Measurements from ENCODE around the gene CDK10. TPM values are rescaled to one million over a fixed set of nuclear protein-coding genes. Genes with fewer than 3 reads are reported as not detected.

The CDK10 gene
- total and polyA plus RNA-seq, 10 of the 15 experiments (the other 5 are each of a cell fraction or from before 2014, with no cell fraction given), result 1.5 to 58.7 (median 36.0) TPM

DNA sequence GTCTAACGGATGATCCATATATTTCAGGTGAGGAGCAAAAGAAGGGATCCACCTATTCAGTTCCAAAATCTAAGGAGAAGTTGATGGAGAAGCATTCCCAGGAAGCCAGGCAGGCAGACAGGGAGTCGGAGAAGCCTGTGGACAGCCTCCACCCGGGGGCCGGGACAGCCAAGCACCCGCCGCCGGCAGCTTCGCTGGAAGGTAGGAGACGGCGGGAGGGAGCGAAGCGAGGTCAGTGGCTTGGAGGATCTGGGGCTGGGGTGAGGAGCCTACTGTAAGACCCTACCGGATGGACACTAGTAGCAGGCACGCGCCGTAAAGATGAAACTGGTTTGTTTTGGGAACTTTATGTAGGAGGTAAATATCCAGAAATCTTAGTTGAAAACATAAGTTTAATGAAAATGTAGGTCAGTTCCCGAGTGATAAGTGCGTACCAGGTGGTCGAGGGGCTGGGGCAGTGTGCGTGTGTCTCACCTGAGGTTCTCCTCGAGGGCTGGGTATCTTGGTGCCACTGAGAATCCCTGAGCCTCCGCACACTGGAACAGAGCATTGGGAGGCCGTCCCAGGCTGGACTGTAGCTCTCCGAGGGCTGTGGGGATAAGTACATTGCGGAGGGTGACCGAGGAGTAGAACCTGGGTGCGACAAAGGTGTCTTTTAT lies 28.1 kb upstream of the CDK10 start:
- POLR2A ChIA-PET, result no interaction called here
- no peak for FAIRE-seq
- WGBS (ENCODE audit: insufficient coverage, insufficient replicate concordance, low lambda C conversion rate, missing lambda C conversion rate), result 15% methylated on average over 27 of the region's 27 CpGs

More for the DNA sequence above, 28.1 kb upstream of the CDK10 start:
- ChIA-PET CTCF (interaction anchor here (1.0 to 1.8 kb wide), 3 partner anchors 39 to 42 kb away, joined by 3 to 11 read pairs (median 4); no protein-coding TSS in a partner anchor), RAD21 (ENCODE audit: unreplicated experiment) (interaction anchor here (0.7 to 1.1 kb wide), 3 partner anchors 25 to 42 kb away, joined by 3 to 5 read pairs (median 3); no protein-coding TSS in a partner anchor), SMC1A (ENCODE audit: uncharacterized antibody, unreplicated experiment) (interaction anchor here (0.7 to 2.4 kb wide), 2 partner anchors 28 to 42 kb away, joined by 3 to 6 read pairs; partner anchors contain the start of gene CDK10)
- peak overlapping the region; percentile 97 for H3K4me3 ChIP-seq
- ATAC-seq (peak; percentile 34), DNase-seq (ENCODE audit: low read depth, low spot score) (no peak)
- H2AFZ ChIP-seq (ENCODE audit: control insufficient read depth, low read depth, low read length), result peak overlapping the region; percentile 97
- no peaks in the 10 kb centered on the region for H4K20me1 ChIP-seq (ENCODE audit: control insufficient read depth, insufficient read depth)
- TF ChIP-seq WRNIP1 (IDR thresholded peaks at IDR 0.05; ENCODE audit: borderline replicate concordance, low read depth, low read length) (no peak), BMI1 (IDR thresholded peaks at IDR 0.05; ENCODE audit: borderline replicate concordance) (no peak), EZH2 (IDR thresholded peaks at IDR 0.05; ENCODE audit: borderline replicate concordance, control insufficient read depth, low read depth, low read length) (no peak), ZNF384 (IDR thresholded peaks at IDR 0.05; ENCODE audit: borderline replicate concordance, low read depth, low read length) (no peak)
- TF ChIP-seq, protein P1, sequence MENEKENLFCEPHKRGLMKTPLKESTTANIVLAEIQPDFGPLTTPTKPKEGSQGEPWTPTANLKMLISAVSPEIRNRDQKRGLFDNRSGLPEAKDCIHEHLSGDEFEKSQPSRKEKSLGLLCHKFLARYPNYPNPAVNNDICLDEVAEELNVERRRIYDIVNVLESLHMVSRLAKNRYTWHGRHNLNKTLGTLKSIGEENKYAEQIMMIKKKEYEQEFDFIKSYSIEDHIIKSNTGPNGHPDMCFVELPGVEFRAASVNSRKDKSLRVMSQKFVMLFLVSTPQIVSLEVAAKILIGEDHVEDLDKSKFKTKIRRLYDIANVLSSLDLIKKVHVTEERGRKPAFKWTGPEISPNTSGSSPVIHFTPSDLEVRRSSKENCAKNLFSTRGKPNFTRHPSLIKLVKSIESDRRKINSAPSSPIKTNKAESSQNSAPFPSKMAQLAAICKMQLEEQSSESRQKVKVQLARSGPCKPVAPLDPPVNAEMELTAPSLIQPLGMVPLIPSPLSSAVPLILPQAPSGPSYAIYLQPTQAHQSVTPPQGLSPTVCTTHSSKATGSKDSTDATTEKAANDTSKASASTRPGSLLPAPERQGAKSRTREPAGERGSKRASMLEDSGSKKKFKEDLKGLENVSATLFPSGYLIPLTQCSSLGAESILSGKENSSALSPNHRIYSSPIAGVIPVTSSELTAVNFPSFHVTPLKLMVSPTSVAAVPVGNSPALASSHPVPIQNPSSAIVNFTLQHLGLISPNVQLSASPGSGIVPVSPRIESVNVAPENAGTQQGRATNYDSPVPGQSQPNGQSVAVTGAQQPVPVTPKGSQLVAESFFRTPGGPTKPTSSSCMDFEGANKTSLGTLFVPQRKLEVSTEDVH (IDR thresholded peaks at IDR 0.05; ENCODE audit: low read depth, partially characterized antibody), result no peak
- peaks cover 0 to 2% of the 10 kb centered on the region in 2 experiments; a peak in 1 of 4 replicates for H3K36me3 ChIP-seq (ENCODE audit: control insufficient read depth in 2 of 2, insufficient read depth in 2 of 2, low read length in 1 of 2)
- no peaks in the 10 kb centered on the region for H3K9me3 ChIP-seq (replicated peaks; ENCODE audit: control insufficient read depth, insufficient read depth, low read length)
- H3K27me3 ChIP-seq (replicated peaks in 1 of 2; ENCODE audit: control insufficient read depth in 2 of 2, insufficient read depth in 2 of 2, low read length in 1 of 2), result no peaks in the 10 kb centered on the region
- peak overlapping the region; percentile 95 for H3K9ac ChIP-seq (ENCODE audit: control insufficient read depth, insufficient read depth, low read length)
- intact Hi-C loops (cut with micrococcal nuclease; ENCODE audit: unreplicated experiment) (no loop called here), in situ Hi-C loops (cut with MboI) (no loop called here)
- peaks cover 14% of the 10 kb centered on the region for H3K4me1 ChIP-seq (ENCODE audit: control insufficient read depth, insufficient read depth, low read length)
- H3K27ac ChIP-seq (ENCODE audit: control insufficient read depth, insufficient read depth), result peak overlapping the region; percentile 85
- H3K4me2 ChIP-seq (ENCODE audit: control insufficient read depth, insufficient read depth), result peak overlapping the region; percentile 94
- no TSS peak for BruUV-seq (replicated peaks)
- H3K79me2 ChIP-seq (ENCODE audit: control insufficient read depth, insufficient read depth, low read length), result peaks cover 44% of the 10 kb centered on the region
